MM.1S (cell line): Measurements from ENCODE around the gene STX1B.

ENCODE experiments used
- DNase-seq: peaks from one replicate; pipeline ENCODE4 v3.0.0-alpha.2; 2015
- H2AFZ ChIP-seq: fragments of 300-600 bp; sonication (generic); 2 replicates; pipeline ENCODE4 v1.6.0; 2016; ENCODE audit warnings: antibody characterized with exemption, low read length
- H3F3A ChIP-seq: fragments of 300-600 bp; sonication (generic); 2 replicates; pipeline ENCODE4 v1.6.1; 2016; ENCODE audit warnings: mild to moderate bottlenecking, antibody characterized with exemption, low read length, moderate library complexity, mixed read lengths; ENCODE audit not compliant: insufficient read depth
- H3K27ac ChIP-seq: fragments of 300-600 bp; sonication (generic); 2 replicates; pipeline ENCODE4 v1.5.1; 2016; ENCODE audit warnings: mild to moderate bottlenecking, low read length
- H3K27me3 ChIP-seq: fragments of 300-600 bp; sonication (generic); replicated peaks from 2 replicates; pipeline ENCODE4 v1.6.0; 2016; ENCODE audit warnings: low read length; ENCODE audit not compliant: insufficient read depth
- H3K36me3 ChIP-seq: fragments of 300-600 bp; sonication (generic); replicated peaks from 2 replicates; pipeline ENCODE4 v1.6.1; 2016; ENCODE audit warnings: mild to moderate bottlenecking, low read length, mixed read lengths; ENCODE audit not compliant: insufficient read depth
- H3K4me1 ChIP-seq: fragments of 300-600 bp; sonication (generic); 2 replicates; pipeline ENCODE4 v1.6.1; 2016; ENCODE audit warnings: low read length, mixed read lengths
- H3K4me2 ChIP-seq: fragments of 300-600 bp; sonication (generic); 2 replicates; pipeline ENCODE4 v1.6.0; 2016; ENCODE audit warnings: low read depth, low read length
- H3K4me3 ChIP-seq: fragments of 300-600 bp; sonication (generic); 2 replicates; pipeline ENCODE4 v1.5.1; 2016; ENCODE audit warnings: low read length, mixed read lengths
- H3K79me2 ChIP-seq: fragments of 300-600 bp; sonication (generic); 2 replicates; pipeline ENCODE4 v1.6.1; 2016; ENCODE audit warnings: mixed run types, low read length, mixed read lengths
- H3K9ac ChIP-seq: fragments of 300-600 bp; sonication (generic); 2 replicates; pipeline ENCODE4 v1.6.1; 2016; ENCODE audit warnings: low read length, mixed read lengths
- H3K9me2 ChIP-seq: fragments of 300-600 bp; sonication (generic); replicated peaks from 2 replicates; pipeline ENCODE4 v1.6.1; 2016; ENCODE audit warnings: mild to moderate bottlenecking, low read length, mixed read lengths; ENCODE audit not compliant: insufficient read depth
- H3K9me3 ChIP-seq: fragments of 300-600 bp; sonication (generic); replicated peaks from 2 replicates; pipeline ENCODE4 v1.6.1; 2016; ENCODE audit warnings: mild to moderate bottlenecking, low read length, mixed read lengths; ENCODE audit not compliant: insufficient read depth
- H4K20me1 ChIP-seq: fragments of 300-600 bp; sonication (generic); 2 replicates; pipeline ENCODE4 v1.6.1; 2016; ENCODE audit warnings: mild to moderate bottlenecking, low read length, moderate library complexity, mixed read lengths; ENCODE audit not compliant: insufficient read depth
- EZH2 ChIP-seq: fragments of 300-600 bp; sonication (generic); optimal IDR thresholded peaks from 2 replicates; pipeline ENCODE3; 2017; ENCODE audit warnings: low read depth, mild to moderate bottlenecking, antibody characterized with exemption, low read length, mixed read lengths
- EZH2phosphoT487 ChIP-seq: fragments of 300-600 bp; sonication (generic); IDR thresholded peaks from 2 replicates; pipeline ENCODE4 v1.6.1; 2018; ENCODE audit warnings: antibody characterized with exemption, low read length
- TF ChIP-seq, protein P1 (sequence below): fragments of 300-600 bp; sonication (generic); IDR thresholded peaks from 2 replicates; pipeline ENCODE4 v1.5.1; 2016; ENCODE audit warnings: antibody characterized with exemption, low read length, mixed read lengths

The STX1B gene

DNA sequence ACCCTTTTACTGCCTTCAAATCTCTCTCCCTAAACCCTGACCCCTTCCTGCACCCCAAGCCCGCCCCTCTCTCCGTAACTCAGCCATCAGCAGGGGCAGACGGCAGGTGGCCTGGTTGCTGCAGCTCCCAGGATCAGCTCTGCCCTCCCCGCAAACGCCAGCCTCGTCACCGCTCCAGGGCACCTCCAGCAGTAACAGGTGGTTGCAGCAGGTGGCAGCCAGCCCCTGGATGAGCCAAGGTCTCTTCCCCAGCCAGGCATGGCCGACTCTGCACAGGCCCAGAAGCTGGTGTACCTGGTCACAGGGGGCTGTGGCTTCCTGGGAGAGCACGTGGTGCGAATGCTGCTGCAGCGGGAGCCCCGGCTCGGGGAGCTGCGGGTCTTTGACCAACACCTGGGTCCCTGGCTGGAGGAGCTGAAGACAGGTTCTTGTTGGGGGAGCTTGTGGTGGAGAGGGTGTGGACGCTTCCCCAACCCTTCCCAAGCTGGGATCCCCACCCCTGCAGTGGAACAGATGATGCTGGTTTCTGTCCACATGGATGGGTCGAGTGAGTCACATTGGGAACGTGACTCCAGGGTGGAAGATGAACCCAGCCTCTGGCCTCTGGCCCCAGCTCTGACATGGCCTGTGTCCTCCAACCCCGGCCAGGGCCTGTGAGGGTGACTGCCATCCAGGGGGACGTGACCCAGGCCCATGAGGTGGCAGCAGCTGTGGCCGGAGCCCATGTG, 24.9 kb downstream of the STX1B start:
- Histone ChIP-seq H3K9me2 (no peaks in the 10 kb centered on the region), H4K20me1 (no peaks in the 10 kb centered on the region), H3K4me2 (no peak overlapping the region), H2AFZ (no peak overlapping the region), H3K79me2 (no peaks in the 10 kb centered on the region), H3K4me1 (no peaks in the 10 kb centered on the region), H3K9me3 (no peaks in the 10 kb centered on the region), H3K36me3 (no peaks in the 10 kb centered on the region), H3K4me3 (no peak overlapping the region), H3F3A (no peaks in the 10 kb centered on the region), H3K27ac (no peak overlapping the region), H3K27me3 (no peaks in the 10 kb centered on the region), H3K9ac (no peak overlapping the region)
- DNase-seq, result no peak
- TF ChIP-seq, protein P1, sequence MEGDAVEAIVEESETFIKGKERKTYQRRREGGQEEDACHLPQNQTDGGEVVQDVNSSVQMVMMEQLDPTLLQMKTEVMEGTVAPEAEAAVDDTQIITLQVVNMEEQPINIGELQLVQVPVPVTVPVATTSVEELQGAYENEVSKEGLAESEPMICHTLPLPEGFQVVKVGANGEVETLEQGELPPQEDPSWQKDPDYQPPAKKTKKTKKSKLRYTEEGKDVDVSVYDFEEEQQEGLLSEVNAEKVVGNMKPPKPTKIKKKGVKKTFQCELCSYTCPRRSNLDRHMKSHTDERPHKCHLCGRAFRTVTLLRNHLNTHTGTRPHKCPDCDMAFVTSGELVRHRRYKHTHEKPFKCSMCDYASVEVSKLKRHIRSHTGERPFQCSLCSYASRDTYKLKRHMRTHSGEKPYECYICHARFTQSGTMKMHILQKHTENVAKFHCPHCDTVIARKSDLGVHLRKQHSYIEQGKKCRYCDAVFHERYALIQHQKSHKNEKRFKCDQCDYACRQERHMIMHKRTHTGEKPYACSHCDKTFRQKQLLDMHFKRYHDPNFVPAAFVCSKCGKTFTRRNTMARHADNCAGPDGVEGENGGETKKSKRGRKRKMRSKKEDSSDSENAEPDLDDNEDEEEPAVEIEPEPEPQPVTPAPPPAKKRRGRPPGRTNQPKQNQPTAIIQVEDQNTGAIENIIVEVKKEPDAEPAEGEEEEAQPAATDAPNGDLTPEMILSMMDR, result no peak
- no peak for TF ChIP-seq EZH2

GRCh38 chr16:30984669-30985400, 25.6 kb downstream of the STX1B start, which contains the start of gene HSD3B7:
HSD3B7 (plus strand) TSS chr16:30985207; CDS start chr16:30985659, 452 bp downstream.
- no peaks in the 10 kb centered on the region for H3K27me3 ChIP-seq
- H3F3A ChIP-seq, result no peaks in the 10 kb centered on the region
- H4K20me1 ChIP-seq, result no peaks in the 10 kb centered on the region
- H3K27ac ChIP-seq, result no peak within 1 kb of the TSS
- no peak within 1 kb of the TSS for H3K4me2 ChIP-seq
- no peaks in the 10 kb centered on the region for H3K4me1 ChIP-seq
- no peak within 1 kb of the TSS for H3K4me3 ChIP-seq
- H3K36me3 ChIP-seq, result no peaks in the 10 kb centered on the region
- no peaks in the 10 kb centered on the region for H3K9me2 ChIP-seq
- H3K9ac ChIP-seq, result no peak within 1 kb of the TSS
- peak; percentile 61 for DNase-seq
- no peak within 1 kb of the TSS for H2AFZ ChIP-seq
- no peaks in the 10 kb centered on the region for H3K9me3 ChIP-seq
- TF ChIP-seq, protein P1, result peak; percentile 86
- TF ChIP-seq EZH2phosphoT487, result no peak
- no peaks in the 10 kb centered on the region for H3K79me2 ChIP-seq

GRCh38 chr16:30983898-30984610, 26.4 kb downstream of the STX1B start:
- DNase-seq, result no peak
- TF ChIP-seq, protein P1, result no peak
- TF ChIP-seq EZH2phosphoT487, result no peak
- TF ChIP-seq EZH2, result no peak
- no peaks in the 10 kb centered on the region for H3K36me3 ChIP-seq

More at GRCh38 chr16:30983898-30984610, 26.4 kb downstream of the STX1B start:
- Histone ChIP-seq H3K27ac (no peak overlapping the region), H3K9me3 (no peaks in the 10 kb centered on the region), H3K79me2 (no peaks in the 10 kb centered on the region), H3K9ac (no peak overlapping the region), H3K4me2 (no peak overlapping the region), H3K9me2 (no peaks in the 10 kb centered on the region), H3K4me1 (no peaks in the 10 kb centered on the region), H3K27me3 (no peaks in the 10 kb centered on the region), H3F3A (no peaks in the 10 kb centered on the region), H4K20me1 (no peaks in the 10 kb centered on the region), H2AFZ (no peak overlapping the region), H3K4me3 (no peak overlapping the region)
